NCI-H446 treated with DMSO at 0.1 percent for 48 hours (cell line): ENCODE results near the gene IL1F10.
"Not testable (repeated sequence)": the region's sequence is repeated elsewhere in the genome, so short reads cannot be mapped to it uniquely, and the experiment has no call there.

Experiments
- DNase-seq: peaks from one replicate; lab custom pipeline; 2025; lab: John Stamatoyannopoulos, UW

The IL1F10 gene

GRCh38 chr2:113081488-113082210, 13.9 kb downstream of the IL1F10 start:
- DNase-seq, result no peak

DNA sequence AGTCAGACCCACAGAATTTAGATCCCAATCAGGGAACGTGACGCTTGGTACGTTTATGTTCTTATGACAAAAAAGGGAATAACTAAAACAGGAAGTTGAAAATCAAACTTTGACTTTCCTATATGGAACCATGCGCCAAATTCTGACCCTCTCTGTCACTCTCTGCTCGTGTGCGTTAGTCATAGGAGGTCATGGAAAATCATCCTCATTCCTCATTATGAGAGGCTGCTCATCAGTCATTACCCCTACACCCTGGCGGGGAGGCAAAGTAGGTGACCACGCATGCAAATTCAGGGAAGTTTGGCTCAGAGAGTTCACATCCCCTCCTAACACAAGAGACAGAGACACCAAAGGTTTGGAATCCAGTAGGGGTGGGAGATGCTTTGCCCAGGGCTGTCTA, 15.5 kb downstream of the IL1F10 start:
- no peak for DNase-seq

GRCh38 chr2:113084249-113085000, 16.7 kb downstream of the IL1F10 start:
- no peak for DNase-seq

DNA sequence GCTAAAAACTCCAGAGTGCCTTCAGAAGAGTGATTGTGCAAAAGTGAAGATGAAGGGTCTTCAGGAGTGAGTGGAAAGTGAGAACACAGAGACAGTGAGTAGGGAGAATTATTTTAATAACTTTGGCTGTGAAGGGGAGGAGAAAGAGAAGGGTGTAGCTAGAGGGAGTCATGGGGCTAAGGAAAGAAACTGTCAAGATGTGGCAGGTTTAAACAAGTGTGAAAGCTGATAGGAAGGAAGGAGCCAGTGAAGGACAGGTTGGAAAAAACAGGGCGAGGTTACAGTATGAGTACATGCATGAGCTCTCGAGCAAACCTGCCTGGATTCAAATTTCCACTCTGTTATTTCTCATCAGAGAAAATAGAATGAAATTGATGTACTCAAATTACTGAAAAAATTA, 17.8 kb downstream of the IL1F10 start:
- DNase-seq, result no peak

DNA sequence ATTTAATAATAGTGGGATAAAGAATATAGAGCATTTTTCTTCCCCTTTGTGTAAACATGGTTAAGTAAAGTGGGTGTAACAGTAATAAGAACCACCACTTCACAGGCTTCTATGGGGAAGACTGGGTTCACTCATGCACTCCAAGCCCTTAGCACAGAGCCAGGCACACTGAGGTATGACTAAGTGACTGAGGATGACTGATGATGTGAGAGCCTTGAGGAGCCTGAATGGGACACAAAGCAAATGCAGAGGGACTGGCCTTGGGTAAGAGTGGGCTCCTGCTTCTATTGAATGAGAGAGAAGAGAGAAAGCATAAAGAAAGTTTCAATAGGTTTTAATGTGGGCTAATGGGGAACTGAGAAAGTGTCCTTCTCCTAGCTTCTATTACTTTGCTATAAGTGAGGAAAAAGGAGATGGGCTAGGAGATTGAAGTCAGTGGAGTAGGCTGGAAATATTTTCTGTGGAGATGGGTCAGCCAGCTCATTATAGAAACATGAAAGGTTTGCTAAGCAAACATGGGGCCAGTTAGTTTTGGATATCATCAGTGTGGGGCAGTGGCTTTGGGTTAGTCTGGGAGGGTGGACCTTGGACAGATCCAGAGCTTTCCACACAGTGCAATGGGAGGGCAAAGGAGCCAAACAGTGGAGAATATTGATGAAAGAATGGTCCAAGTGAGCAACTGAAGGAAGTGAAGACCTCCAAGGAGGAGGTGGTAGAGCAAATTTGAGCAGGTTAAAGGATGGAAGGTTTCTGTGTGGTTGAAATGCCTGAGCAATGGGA, 20.6 kb downstream of the IL1F10 start:
- no peak for DNase-seq

- no peak for DNase-seq
Measured at GRCh38 chr2:113089916-113090315, 22.1 kb downstream of the IL1F10 start.

- DNase-seq, result no peak
Measured at GRCh38 chr2:113091231-113091896, 23.6 kb downstream of the IL1F10 start.

DNA sequence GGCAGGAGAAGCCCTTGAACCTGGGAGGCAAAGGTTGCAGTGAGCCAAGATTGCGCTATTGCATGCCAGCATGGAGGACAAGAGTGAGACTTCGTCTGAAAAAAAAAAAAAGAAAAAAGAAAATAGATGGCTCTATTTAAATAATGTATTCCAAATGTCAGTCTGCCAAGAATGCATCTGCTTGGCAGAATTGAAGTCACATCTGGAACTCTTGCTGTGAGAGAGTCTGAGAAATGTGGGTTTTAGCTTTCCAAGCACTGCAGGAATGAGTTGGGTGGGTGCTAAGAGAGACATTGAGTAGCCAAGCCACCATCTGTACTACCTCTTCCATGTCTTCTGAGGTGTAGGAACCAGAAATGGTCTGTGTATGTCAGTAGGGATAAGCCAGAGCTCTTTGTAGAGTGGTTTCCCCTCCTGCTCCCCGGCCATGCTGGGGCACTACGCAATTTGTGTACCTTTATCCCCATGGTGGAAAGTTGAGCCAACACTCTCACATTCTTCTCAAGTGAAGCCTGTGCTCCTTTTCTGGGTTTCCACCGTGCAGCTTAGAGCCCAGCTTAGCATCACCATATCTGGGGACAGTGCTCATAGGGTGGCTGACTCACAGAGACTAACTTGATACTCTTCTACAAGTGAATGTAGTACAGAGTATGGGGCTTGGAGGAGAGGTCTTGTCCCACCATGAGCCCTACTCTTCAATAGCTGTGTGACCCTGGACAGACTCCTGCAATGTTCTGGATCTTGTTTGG, 25.3 kb downstream of the IL1F10 start:
- DNase-seq, result no peak

GRCh38 chr2:113093613-113093977, 25.8 kb downstream of the IL1F10 start:
- DNase-seq, result no peak

- DNase-seq, result not testable (repeated sequence)
Measured at GRCh38 chr2:113096306-113096705, 28.5 kb downstream of the IL1F10 start.

- DNase-seq, result not testable (repeated sequence)
Measured at GRCh38 chr2:113096842-113097618, 29.3 kb downstream of the IL1F10 start.

DNA sequence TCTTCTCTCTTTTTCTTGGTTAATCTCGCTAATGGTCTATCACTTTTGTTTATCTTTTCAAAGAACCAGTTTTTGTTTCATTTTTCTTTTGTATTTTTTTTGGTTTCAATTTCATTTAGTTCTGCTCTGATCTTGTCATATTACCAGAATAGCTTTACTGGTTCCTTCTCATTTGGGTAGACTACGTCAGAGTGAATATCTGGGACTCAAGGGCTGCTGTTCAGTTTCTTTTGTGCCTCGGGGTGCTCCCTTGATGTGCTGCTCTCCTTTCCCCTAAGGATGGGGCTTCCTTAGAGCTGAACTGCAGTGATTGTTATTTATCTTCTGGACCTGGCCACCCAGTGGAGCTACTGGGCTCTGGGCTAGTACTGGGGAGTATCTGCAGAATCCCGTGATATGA, 30.3 kb downstream of the IL1F10 start:
- DNase-seq, result no peak

GRCh38 chr2:113098532-113098931, 30.8 kb downstream of the IL1F10 start:
- DNase-seq, result no peak

GRCh38 chr2:113102133-113102532, 34.4 kb downstream of the IL1F10 start:
- DNase-seq, result no peak

GRCh38 chr2:113103277-113103676, 35.5 kb downstream of the IL1F10 start:
- no peak for DNase-seq

DNA sequence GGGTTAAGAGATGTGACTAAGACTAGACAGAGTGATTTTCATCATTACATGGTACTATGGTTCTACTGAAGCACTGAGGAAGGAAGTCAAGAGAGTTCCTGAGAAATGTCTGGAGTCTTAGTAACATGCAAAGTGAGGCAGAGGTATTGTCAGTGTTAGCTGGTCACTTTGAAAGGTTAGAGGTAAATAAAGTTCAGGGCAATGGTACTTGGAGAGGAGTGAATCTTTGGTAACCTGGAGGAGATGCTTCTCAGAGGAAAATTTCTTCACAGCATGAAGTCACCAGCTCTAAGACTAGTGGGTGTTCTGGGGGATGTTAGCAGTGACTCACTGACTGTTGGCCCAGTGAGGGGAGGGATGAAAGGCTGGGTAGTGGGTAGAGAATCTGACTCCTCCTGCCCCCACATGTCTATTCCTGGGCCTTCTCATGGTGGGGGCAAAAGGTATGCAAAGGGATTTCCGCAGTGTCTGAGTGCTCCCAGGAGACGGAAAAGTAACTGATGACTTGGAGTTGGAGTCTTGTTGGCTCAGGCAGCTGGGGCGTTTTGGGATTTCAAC, 36.4 kb downstream of the IL1F10 start:
- DNase-seq, result no peak

DNA sequence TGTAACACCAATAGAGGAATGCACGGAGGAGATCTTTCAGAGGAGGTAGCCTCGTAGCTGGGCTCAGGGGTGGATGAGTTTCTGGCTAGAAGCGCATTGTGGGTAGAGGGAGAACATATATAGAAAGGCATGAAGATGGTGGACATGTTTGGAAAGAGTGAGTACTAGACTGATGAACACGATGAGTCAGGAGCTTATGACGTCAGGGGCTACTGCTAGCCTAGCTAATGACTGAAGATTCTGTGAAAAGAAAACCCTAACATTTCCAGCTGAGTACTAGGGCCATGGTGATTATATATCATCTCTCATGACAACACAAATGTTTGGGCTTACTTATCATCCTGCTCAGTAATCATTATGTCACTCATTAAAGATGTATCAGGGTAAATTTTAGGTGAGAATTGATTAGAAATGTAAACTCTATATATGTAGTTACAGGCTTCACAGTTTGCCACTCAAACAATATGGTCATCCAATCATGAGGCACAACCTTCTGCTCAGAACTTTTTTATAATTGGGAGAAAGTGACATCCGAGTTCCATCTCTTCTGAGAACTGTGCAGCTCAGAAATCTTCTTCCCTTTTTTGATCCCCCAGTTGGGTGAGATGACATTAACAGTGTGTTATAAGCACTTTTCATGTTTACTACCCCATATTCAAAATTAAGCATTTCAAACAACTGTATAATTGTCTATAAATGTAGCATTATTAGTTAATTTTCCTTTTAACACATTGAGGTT, 37.4 kb downstream of the IL1F10 start:
- no peak for DNase-seq

DNA sequence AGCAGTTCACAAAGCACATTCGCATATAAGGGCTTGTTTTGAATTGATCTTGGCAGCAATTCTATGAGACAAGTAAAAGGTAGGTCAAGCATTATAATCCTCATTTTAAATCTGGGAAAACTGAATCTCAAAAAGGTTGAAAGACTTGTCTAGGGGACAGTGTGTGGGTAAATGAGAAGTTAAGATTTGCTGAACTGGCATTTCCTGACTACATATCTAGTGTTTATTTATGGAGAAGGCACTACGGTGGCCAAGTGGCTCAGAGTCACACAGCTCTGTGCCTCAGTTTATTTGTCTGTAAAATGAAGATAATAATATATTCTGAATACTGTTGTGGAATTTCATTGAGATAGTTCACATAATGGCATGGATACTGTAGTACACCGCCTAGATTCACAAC, 43.4 kb downstream of the IL1F10 start:
- DNase-seq, result no peak

- DNase-seq, result no peak
Measured at GRCh38 chr2:113111823-113112287, 44.1 kb downstream of the IL1F10 start.

DNA sequence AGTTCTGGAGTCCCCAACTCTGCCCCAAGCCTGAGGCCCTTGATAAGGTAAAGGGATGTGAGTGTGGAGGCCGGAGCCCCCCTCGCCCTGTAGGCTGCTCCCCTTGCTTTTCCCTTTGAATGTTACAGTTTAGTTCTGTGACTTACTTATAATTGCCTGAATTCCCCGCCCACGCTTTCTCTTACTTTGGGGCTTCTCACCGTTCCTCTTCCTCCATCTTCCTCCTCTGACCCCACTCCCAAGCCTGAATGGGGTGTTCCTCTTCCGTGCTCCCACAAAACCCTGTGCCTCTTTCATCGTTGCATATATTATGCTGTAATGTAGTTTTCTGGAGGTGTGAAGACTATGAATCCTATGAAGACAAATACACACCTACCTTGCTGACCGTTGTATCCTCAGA, 44.7 kb downstream of the IL1F10 start:
- no peak for DNase-seq
